Natural killer cell (primary cell): ENCODE data around the gene CD300C. TPM values are rescaled to one million over a fixed set of nuclear protein-coding genes. Genes with fewer than 3 reads are reported as not detected.

Source experiments
- ATAC-seq, 3 donors: fragments of 150-1000 bp in 2 of 3; fragments of 200-7000 bp in 1 of 3; cut with Tn5 transposase; 1 replicate in 1 of 3; 2 replicates in 2 of 3; pipeline ENCODE4 v1.10.0; 2021; ENCODE audit warnings: mild to moderate bottlenecking in 2 of 3, moderate library complexity in 2 of 3
- DNase-seq, 2 donors: peaks; one replicate each; pipeline versions ENCODE4 v3.0.0 to v3.0.0-alpha.2; 2013 to 2021; ENCODE audit warnings: mixed read lengths in 1 of 2
- H3K27ac ChIP-seq: one replicate; pipeline ENCODE4 v1.5.1; 2013; ENCODE audit warnings: mild to moderate bottlenecking, low read length
- H3K27me3 ChIP-seq: one replicate; pipeline ENCODE4 v1.6.1; 2013; ENCODE audit warnings: low read length; ENCODE audit not compliant: control insufficient read depth, insufficient read depth
- H3K36me3 ChIP-seq: one replicate; pipeline ENCODE4 v1.6.1; 2013; ENCODE audit warnings: low read length; ENCODE audit not compliant: control insufficient read depth, insufficient read depth
- H3K4me1 ChIP-seq: one replicate; pipeline ENCODE4 v1.6.1; 2013; ENCODE audit warnings: low read length; ENCODE audit not compliant: control insufficient read depth, insufficient read depth
- H3K4me3 ChIP-seq: one replicate; pipeline ENCODE4 v1.5.1; 2013; ENCODE audit warnings: low read length
- H3K9me3 ChIP-seq: one replicate; pipeline ENCODE4 v1.6.1; 2013; ENCODE audit warnings: low read length; ENCODE audit not compliant: control insufficient read depth, insufficient read depth
- H3K27ac Mint-ChIP-seq, 2 donors: one replicate each; pipeline ENCODE4 v1.8.0; 2022; ENCODE audit warnings: mild to moderate bottlenecking in 2 of 2, mixed read lengths in 2 of 2, moderate library complexity in 1 of 2
- H3K27me3 Mint-ChIP-seq, 2 donors: one replicate each; pipeline ENCODE4 v1.8.0; 2022; ENCODE audit warnings: low read depth in 2 of 2, mixed read lengths in 2 of 2
- H3K36me3 Mint-ChIP-seq: one replicate; pipeline ENCODE4 v1.8.0; 2022; ENCODE audit warnings: mixed read lengths
- H3K4me1 Mint-ChIP-seq, 2 donors: one replicate each; pipeline ENCODE4 v1.8.0; 2022; ENCODE audit warnings: mixed read lengths in 2 of 2
- H3K4me3 Mint-ChIP-seq: one replicate; pipeline ENCODE4 v1.8.0; 2022; ENCODE audit warnings: mild to moderate bottlenecking, moderate library complexity, mixed read lengths
- H3K9me3 Mint-ChIP-seq, 2 donors: one replicate each; pipeline ENCODE4 v1.8.0; 2022; ENCODE audit warnings: mixed read lengths in 2 of 2
- CTCF ChIP-seq: fragments of 200-600 bp; IDR thresholded peaks from one replicate; pipeline ENCODE4 v1.8.0; 2022; ENCODE audit warnings: antibody characterized with exemption
- WGBS: methylation state at CpG from one replicate; pipeline ENCODE4 v1.1.7; 2013; ENCODE audit warnings: missing lambda C conversion rate; ENCODE audit not compliant: insufficient coverage; 5-methylcytosine and 5-hydroxymethylcytosine counted together
- intact Hi-C: fragments of 100-400 bp; cut with micrococcal nuclease; formaldehyde crosslinking; loops from one replicate; pipeline ENCODE4 v1.14.2; 2022
- total RNA-seq, 4 donors: library from RNA; stranded (reverse); fragments of 120-200 nt in 1 of 4; gene quantifications; one replicate each; pipeline versions ENCODE4 v1.2.3 to v1.2.4, GENCODE V29; 2013 to 2022

The CD300C gene
- total RNA-seq, 3 donors from 2014 or later (not counting 1 experiment from before 2014, with no cell fraction given), result 4.3 to 7.6 (median 6.9) TPM

GRCh38 chr17:74555427-74555940 is 9.6 kb upstream of the CD300C start:
- no peak for TF ChIP-seq CTCF
- H3K27me3 Mint-ChIP-seq, result no peaks in the 10 kb centered on the region

GRCh38 chr17:74554909-74555308 is 9.0 kb upstream of the CD300C start:
- ATAC-seq, result no peak
- intact Hi-C loops, result no loop called here

More at GRCh38 chr17:74555427-74555940, 9.6 kb upstream of the CD300C start:
- H3K4me1 ChIP-seq, result peaks cover 5% of the 10 kb centered on the region
- no peak overlapping the region for H3K27ac ChIP-seq
- WGBS, result 74% methylated on average over 5 of the region's 7 CpGs
- no peak overlapping the region for H3K4me3 ChIP-seq
- H3K9me3 ChIP-seq, result no peaks in the 10 kb centered on the region
- ATAC-seq (no peak), DNase-seq (no peak)
- no peak overlapping the region for H3K27ac Mint-ChIP-seq
- intact Hi-C loops, result no loop called here
- H3K27me3 ChIP-seq, result no peaks in the 10 kb centered on the region
- peaks cover 6 to 7% of the 10 kb centered on the region in 2 donors for H3K4me1 Mint-ChIP-seq
- no peaks in the 10 kb centered on the region for H3K9me3 Mint-ChIP-seq
- no peaks in the 10 kb centered on the region for H3K36me3 ChIP-seq
- H3K4me3 Mint-ChIP-seq, result no peak overlapping the region
- no peaks in the 10 kb centered on the region for H3K36me3 Mint-ChIP-seq

GRCh38 chr17:74552037-74552436 is 6.1 kb upstream of the CD300C start:
- Histone ChIP-seq H3K36me3 (no peaks in the 10 kb centered on the region), H3K4me1 (peaks cover 12% of the 10 kb centered on the region), H3K27me3 (no peaks in the 10 kb centered on the region), H3K27ac (no peak overlapping the region), H3K9me3 (no peaks in the 10 kb centered on the region), H3K4me3 (no peak overlapping the region)
- Mint-ChIP-seq H3K4me3 (no peak overlapping the region), H3K9me3 (no peaks in the 10 kb centered on the region), H3K27me3 (peaks cover 0 to 2% of the 10 kb centered on the region in 2 donors), H3K36me3 (no peaks in the 10 kb centered on the region), H3K27ac (no peak overlapping the region), H3K4me1 (peaks cover 9 to 13% of the 10 kb centered on the region in 2 donors)
- ATAC-seq (no peak), DNase-seq (no peak)
- intact Hi-C loops, result no loop called here
- WGBS, result 69% methylated on average over 7 of the region's 7 CpGs
- no peak for TF ChIP-seq CTCF

More at GRCh38 chr17:74554909-74555308, 9.0 kb upstream of the CD300C start:
- no peak for DNase-seq
- Histone ChIP-seq H3K9me3 (no peaks in the 10 kb centered on the region), H3K27ac (no peak overlapping the region), H3K36me3 (no peaks in the 10 kb centered on the region), H3K27me3 (no peaks in the 10 kb centered on the region), H3K4me1 (peaks cover 5% of the 10 kb centered on the region), H3K4me3 (no peak overlapping the region)
- H3K4me3 Mint-ChIP-seq, result no peak overlapping the region
- TF ChIP-seq CTCF, result no peak
- 72% methylated on average over 6 of the region's 6 CpGs for WGBS
- no peaks in the 10 kb centered on the region for H3K36me3 Mint-ChIP-seq
- no peak overlapping the region for H3K27ac Mint-ChIP-seq
- H3K27me3 Mint-ChIP-seq, result peaks cover 0 to 2% of the 10 kb centered on the region in 2 donors
- H3K4me1 Mint-ChIP-seq, result peaks cover 6 to 7% of the 10 kb centered on the region in 2 donors
- H3K9me3 Mint-ChIP-seq, result no peaks in the 10 kb centered on the region

GRCh38 chr17:74550602-74551001 is 4.7 kb upstream of the CD300C start:
- Histone ChIP-seq H3K9me3 (no peaks in the 10 kb centered on the region), H3K27ac (no peak overlapping the region), H3K36me3 (no peaks in the 10 kb centered on the region), H3K4me1 (peaks cover 26% of the 10 kb centered on the region), H3K27me3 (no peaks in the 10 kb centered on the region), H3K4me3 (no peak overlapping the region)
- H3K27me3 Mint-ChIP-seq, result peaks cover 0 to 2% of the 10 kb centered on the region in 2 donors
- no peak for TF ChIP-seq CTCF
- H3K27ac Mint-ChIP-seq, result no peak overlapping the region
- peaks cover 20 to 25% of the 10 kb centered on the region in 2 donors for H3K4me1 Mint-ChIP-seq
- no peaks in the 10 kb centered on the region for H3K36me3 Mint-ChIP-seq
- H3K9me3 Mint-ChIP-seq, result no peaks in the 10 kb centered on the region
- ATAC-seq (no peak), DNase-seq (no peak)
- intact Hi-C loops, result no loop called here
- WGBS, result 89% methylated on average over 15 of the region's 15 CpGs
- H3K4me3 Mint-ChIP-seq, result no peak overlapping the region
